Measurements from ENCODE around the gene KRT32.

DNA sequence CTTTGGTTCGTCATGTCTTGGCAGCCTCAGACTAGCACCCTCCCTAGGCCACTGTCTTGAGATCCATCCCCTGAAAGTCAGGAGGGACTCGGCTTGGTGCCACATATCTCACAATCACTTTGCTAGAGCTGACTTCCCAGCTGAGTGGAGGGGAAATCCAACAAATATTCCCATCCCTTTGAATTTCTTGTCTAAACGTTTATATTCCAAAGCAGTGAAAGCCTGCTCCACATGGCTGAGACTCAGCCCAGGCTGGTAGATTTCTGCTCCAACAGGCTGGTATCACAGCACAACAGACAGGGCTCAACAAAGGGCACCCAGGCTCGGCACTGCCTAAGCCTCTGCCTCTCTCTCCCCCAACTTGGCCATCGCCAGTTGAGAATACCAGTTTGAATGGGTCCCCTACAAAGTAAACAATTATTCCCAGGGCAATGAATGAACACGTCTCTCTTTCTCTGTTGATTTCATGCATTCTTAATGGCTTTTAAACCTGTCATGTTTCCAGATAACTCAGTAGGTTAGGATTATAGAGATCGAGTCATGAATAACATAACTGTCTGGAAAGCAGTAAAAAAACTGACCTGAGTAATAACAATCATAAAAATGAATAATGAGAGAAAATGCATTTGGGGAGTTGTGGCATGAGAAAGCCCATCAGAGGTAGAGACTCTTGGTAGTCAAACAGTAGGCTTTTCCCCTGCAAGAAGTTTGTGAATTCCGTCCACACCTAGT lies 37.2 kb upstream of the KRT32 start:
- TF ChIP-seq CTCF (IDR thresholded peaks at IDR 0.05) (no peak), POLR2A (IDR thresholded peaks at IDR 0.05) (no peak)
